Breast epithelium (tissue), 4 donors: ENCODE results near the gene PCMTD2. TPM values are rescaled to one million over a fixed set of nuclear protein-coding genes. Genes with fewer than 3 reads are reported as not detected.
A peak's percentile ranks its signal among the peaks of the same experiment; 100 is the strongest.

ENCODE experiments used
- DNase-seq, 2 donors: peaks; one replicate each; pipeline ENCODE4 v3.0.0-alpha.2; 2019; ENCODE audit warnings: low spot score in 2 of 2
- H3K27ac ChIP-seq, 2 donors: fragments of 200-600 bp; sonication (generic) in 1 of 2; one replicate each; pipeline ENCODE4 v1.5.1; 2016 to 2019; ENCODE audit warnings: mild to moderate bottlenecking in 1 of 2
- H3K27me3 ChIP-seq, 2 donors: fragments of 200-600 bp; sonication (generic) in 1 of 2; one replicate each; pipeline versions ENCODE4 v1.5.1 to v1.6.0; 2017 to 2019; ENCODE audit warnings: control low read depth in 1 of 2, mild to moderate bottlenecking in 1 of 2
- H3K36me3 ChIP-seq: fragments of 200-600 bp; one replicate; pipeline ENCODE4 v1.5.1; 2019
- H3K4me1 ChIP-seq, 2 donors: fragments of 200-600 bp; sonication (generic); one replicate each; pipeline ENCODE4 v1.5.1; 2016 to 2019; ENCODE audit warnings: control low read depth in 1 of 2
- H3K4me3 ChIP-seq, 3 donors: fragments of 200-600 bp; sonication (generic); 1 replicate in 2 of 3; 2 replicates in 1 of 3; pipeline ENCODE4 v1.5.1; 2016 to 2019; ENCODE audit warnings: mild to moderate bottlenecking in 3 of 3, moderate library complexity in 2 of 3
- H3K9me3 ChIP-seq, 2 donors: fragments of 200-600 bp; sonication (generic) in 1 of 2; one replicate each; pipeline ENCODE4 v1.5.1; 2016 to 2019; ENCODE audit warnings: control low read depth in 1 of 2
- POLR2A ChIP-seq: fragments of 450-650 bp; IDR thresholded peaks from one replicate; pipeline ENCODE4 v1.6.1; 2016; ENCODE audit warnings: antibody characterized with exemption, mild to moderate bottlenecking, moderate library complexity
- POLR2AphosphoS5 ChIP-seq, 3 donors: sonication (generic); formaldehyde crosslinking; IDR thresholded peaks; one replicate each; pipeline ENCODE4 v1.6.1; 2017; ENCODE audit warnings: antibody characterized with exemption in 3 of 3
- intact Hi-C: fragments of 100-400 bp; cut with DNase I; formaldehyde crosslinking; loops from one replicate; pipeline ENCODE4 v1.15.1; 2023; ENCODE audit warnings: low total_unique reads
- total RNA-seq, 3 donors: library from RNA; depleted of rRNA; stranded (reverse); fragments of >200 nt; gene quantifications; one replicate each; pipeline ENCODE4 v1.1.0, GENCODE V29; 2016
- TF ChIP-seq, protein P1 (sequence below), 3 donors: fragments of 450-650 bp; IDR thresholded peaks; one replicate each; pipeline ENCODE4 v1.5.1; 2016 to 2017; ENCODE audit warnings: antibody characterized with exemption in 3 of 3, mild to moderate bottlenecking in 3 of 3, moderate library complexity in 3 of 3

Gene PCMTD2
- total RNA-seq, 3 donors from 2014 or later, result 73.7 to 119 (median 77.6) TPM

GRCh38 chr20:64247307-64247618 is 8.3 kb upstream of the PCMTD2 start:
- no peaks in the 10 kb centered on the region for H3K9me3 ChIP-seq
- no peaks in the 10 kb centered on the region for H3K36me3 ChIP-seq
- intact Hi-C loops, result no loop called here
- H3K27ac ChIP-seq, result no peak overlapping the region
- H3K27me3 ChIP-seq, result peaks cover 0 to 12% of the 10 kb centered on the region in 2 donors
- peak in 1 of 2 donors; percentile 25 for DNase-seq
- H3K4me3 ChIP-seq, result no peak overlapping the region
- no peaks in the 10 kb centered on the region for H3K4me1 ChIP-seq
- TF ChIP-seq, protein P1, sequence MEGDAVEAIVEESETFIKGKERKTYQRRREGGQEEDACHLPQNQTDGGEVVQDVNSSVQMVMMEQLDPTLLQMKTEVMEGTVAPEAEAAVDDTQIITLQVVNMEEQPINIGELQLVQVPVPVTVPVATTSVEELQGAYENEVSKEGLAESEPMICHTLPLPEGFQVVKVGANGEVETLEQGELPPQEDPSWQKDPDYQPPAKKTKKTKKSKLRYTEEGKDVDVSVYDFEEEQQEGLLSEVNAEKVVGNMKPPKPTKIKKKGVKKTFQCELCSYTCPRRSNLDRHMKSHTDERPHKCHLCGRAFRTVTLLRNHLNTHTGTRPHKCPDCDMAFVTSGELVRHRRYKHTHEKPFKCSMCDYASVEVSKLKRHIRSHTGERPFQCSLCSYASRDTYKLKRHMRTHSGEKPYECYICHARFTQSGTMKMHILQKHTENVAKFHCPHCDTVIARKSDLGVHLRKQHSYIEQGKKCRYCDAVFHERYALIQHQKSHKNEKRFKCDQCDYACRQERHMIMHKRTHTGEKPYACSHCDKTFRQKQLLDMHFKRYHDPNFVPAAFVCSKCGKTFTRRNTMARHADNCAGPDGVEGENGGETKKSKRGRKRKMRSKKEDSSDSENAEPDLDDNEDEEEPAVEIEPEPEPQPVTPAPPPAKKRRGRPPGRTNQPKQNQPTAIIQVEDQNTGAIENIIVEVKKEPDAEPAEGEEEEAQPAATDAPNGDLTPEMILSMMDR (IDR thresholded peaks at IDR 0.05), result no peak
- TF ChIP-seq POLR2A (no peak), POLR2AphosphoS5 (IDR thresholded peaks at IDR 0.05) (no peak)

GRCh38 chr20:64247970-64248841 is 7.3 kb upstream of the PCMTD2 start:
- peak in 1 of 2 donors; percentile 35 for DNase-seq
- no peak overlapping the region for H3K27ac ChIP-seq
- no peaks in the 10 kb centered on the region for H3K36me3 ChIP-seq
- intact Hi-C loops, result no loop called here
- no peak overlapping the region for H3K4me3 ChIP-seq
- peaks cover 0 to 14% of the 10 kb centered on the region in 2 donors for H3K27me3 ChIP-seq
- no peaks in the 10 kb centered on the region for H3K9me3 ChIP-seq
- TF ChIP-seq POLR2A (no peak), POLR2AphosphoS5 (IDR thresholded peaks at IDR 0.05) (no peak)
- TF ChIP-seq, protein P1 (IDR thresholded peaks at IDR 0.05), result no peak
- no peaks in the 10 kb centered on the region for H3K4me1 ChIP-seq

- Histone ChIP-seq H3K27ac (no peak overlapping the region), H3K9me3 (no peaks in the 10 kb centered on the region), H3K4me1 (no peaks in the 10 kb centered on the region), H3K36me3 (no peaks in the 10 kb centered on the region), H3K4me3 (no peak overlapping the region), H3K27me3 (peaks cover 0 to 13% of the 10 kb centered on the region in 2 donors)
- intact Hi-C loops, result no loop called here
- TF ChIP-seq POLR2AphosphoS5 (IDR thresholded peaks at IDR 0.05), result no peak
- TF ChIP-seq, protein P1 (IDR thresholded peaks at IDR 0.05), result no peak
- no peak for TF ChIP-seq POLR2A
- DNase-seq, result no peak
These were observed 5.5 kb upstream of the PCMTD2 start for GRCh38 chr20:64250027-64250426.

- Histone ChIP-seq H3K9me3 (no peaks in the 10 kb centered on the region), H3K36me3 (no peaks in the 10 kb centered on the region), H3K27me3 (peaks cover 0 to 2% of the 10 kb centered on the region in 2 donors), H3K27ac (no peak overlapping the region), H3K4me1 (peaks cover 0 to 10% of the 10 kb centered on the region in 2 donors), H3K4me3 (no peak overlapping the region)
- no peak for TF ChIP-seq POLR2AphosphoS5 (IDR thresholded peaks at IDR 0.05)
- TF ChIP-seq, protein P1 (IDR thresholded peaks at IDR 0.05), result no peak
- no peak for TF ChIP-seq POLR2A
- intact Hi-C loops, result no loop called here
- DNase-seq, result no peak
These were observed 2.6 kb upstream of the PCMTD2 start for GRCh38 chr20:64253000-64253383.

- peaks cover 0 to 2% of the 10 kb centered on the region in 2 donors for H3K27me3 ChIP-seq
- H3K4me1 ChIP-seq, result peaks cover 0 to 10% of the 10 kb centered on the region in 2 donors
- no peaks in the 10 kb centered on the region for H3K9me3 ChIP-seq
- H3K36me3 ChIP-seq, result no peaks in the 10 kb centered on the region
- intact Hi-C loops, result no loop called here
- H3K27ac ChIP-seq, result no peak overlapping the region
- DNase-seq, result peak in 1 of 2 donors; percentile 2
- no peak overlapping the region for H3K4me3 ChIP-seq
- no peak for TF ChIP-seq POLR2AphosphoS5 (IDR thresholded peaks at IDR 0.05)
- TF ChIP-seq, protein P1 (IDR thresholded peaks at IDR 0.05), result no peak
- no peak for TF ChIP-seq POLR2A
These were observed 2.1 kb upstream of the PCMTD2 start for GRCh38 chr20:64253443-64253842.
